Measurements from ENCODE around the gene PRAMEF10. TPM values are rescaled to one million over a fixed set of nuclear protein-coding genes. Genes with fewer than 3 reads are reported as not detected.

The PRAMEF10 gene
- total RNA-seq, 2 experiments from 2014 or later, result not detected

Other genes starting within 250 kb of the PRAMEF10 start
- not detected for gene AADACL3, start 182.2 kb downstream of the PRAMEF10 start, total RNA-seq
- gene CFAP107, start 152.1 kb downstream of the PRAMEF10 start, total RNA-seq, result not detected
- not detected for gene PRAMEF12, start 124.5 kb downstream of the PRAMEF10 start, total RNA-seq
- not detected for gene PRAMEF1, start 106.9 kb downstream of the PRAMEF10 start, total RNA-seq
- gene PRAMEF11, start 66.9 kb downstream of the PRAMEF10 start, total RNA-seq, result not detected
- not detected for gene HNRNPCL1, start 49.5 kb downstream of the PRAMEF10 start, total RNA-seq
- not detected for gene PRAMEF2, start 41.2 kb downstream of the PRAMEF10 start, total RNA-seq
- not detected for gene PRAMEF4, start 12.1 kb downstream of the PRAMEF10 start, total RNA-seq
- not detected for gene PRAMEF7, start 18.3 kb upstream of the PRAMEF10 start, total RNA-seq
- not detected for gene PRAMEF6, start 49.3 kb upstream of the PRAMEF10 start, total RNA-seq
- gene PRAMEF27, start 158.3 kb upstream of the PRAMEF10 start, total RNA-seq, result not detected
- gene HNRNPCL3, start 162.5 kb upstream of the PRAMEF10 start, total RNA-seq, result not detected
- not detected for gene PRAMEF25, start 172.5 kb upstream of the PRAMEF10 start, total RNA-seq
- gene HNRNPCL2, start 218.6 kb upstream of the PRAMEF10 start, total RNA-seq, result not detected